HCT116 (cell line): ENCODE measurements around the gene KLHDC3. TPM values are rescaled to one million over a fixed set of nuclear protein-coding genes. Genes with fewer than 3 reads are reported as not detected.

Source experiments
- ATAC-seq: fragments of 200-7000 bp; cut with Tn5 transposase; 2 replicates; pipeline ENCODE4 v1.9.1; 2020; ENCODE audit warnings: mild to moderate bottlenecking, moderate library complexity
- BruUV-seq: library from RNA; stranded (reverse); fragments of 400-500 nt; replicated peaks from 2 replicates; lab custom pipeline; 2021; lab: Mats Ljungman, UMichigan
- CTCF ChIA-PET: fragments of 300-600 bp; sonication (Branson Sonifier 250); formaldehyde crosslinking; loops from one replicate; lab custom pipeline; 2021; ENCODE audit warnings: antibody characterized with exemption; lab: Charles Lee
- POLR2A ChIA-PET: fragments of 300-600, 350-600 bp; sonication (Branson Sonifier 250); formaldehyde crosslinking; loops from one replicate; lab custom pipeline; 2021; ENCODE audit warnings: antibody characterized with exemption; lab: Charles Lee
- RAD21 ChIA-PET, 2 experiments: fragments of 300-600 bp; sonication (Branson Sonifier 250); formaldehyde crosslinking; loops; one replicate each; lab custom pipeline; 2023; ENCODE audit warnings: low total read pairs in 2 of 2; ENCODE audit not compliant: uncharacterized antibody in 2 of 2, unreplicated experiment in 2 of 2, low non-redundant PET in 1 of 2; lab: Charles Lee
- DNase-seq: peaks from one replicate; pipeline ENCODE4 v3.0.0-alpha.2; 2010; ENCODE audit warnings: low read depth, low spot score
- H2AFZ ChIP-seq: fragments of 200-600 bp; shearing (Covaris generic), sonication (generic); 2 replicates; pipeline ENCODE4 v1.6.1; 2017; ENCODE audit warnings: low read depth, mixed run types, mixed read lengths, antibody characterized with exemption, low read length; ENCODE audit not compliant: poor library complexity, severe bottlenecking
- H3K27ac ChIP-seq: 2 replicates; pipeline ENCODE4 v1.5.1; 2012; ENCODE audit warnings: low read depth, low read length
- H3K27me3 ChIP-seq: fragments of 200-600 bp; sonication (generic); 2 replicates; pipeline ENCODE4 v1.6.1; 2016; ENCODE audit warnings: mixed run types, low read length, mixed read lengths; ENCODE audit not compliant: insufficient read depth
- H3K36me3 ChIP-seq, 2 experiments: fragments of 200-500 bp in 1 of 2; fragments of 200-600 bp in 1 of 2; sonication (Bioruptor generic) in 1 of 2; sonication (generic) in 1 of 2; 2 replicates each; pipeline versions ENCODE4 v1.5.1 to v1.6.1; 2014 to 2016; ENCODE audit warnings: low read length in 2 of 2, inconsistent platforms in 1 of 2, mixed read lengths in 1 of 2, mixed run types in 1 of 2; ENCODE audit not compliant: insufficient read depth in 2 of 2, control insufficient read depth in 1 of 2
- H3K4me1 ChIP-seq, 2 experiments: fragments of 200-600 bp in 1 of 2; sonication (generic) in 1 of 2; 2 replicates each; pipeline versions ENCODE4 v1.5.1 to v1.6.1; 2012 to 2017; ENCODE audit warnings: low read length in 2 of 2, inconsistent platforms in 1 of 2, mild to moderate bottlenecking in 1 of 2, mixed read lengths in 1 of 2, mixed run types in 1 of 2, moderate library complexity in 1 of 2; ENCODE audit not compliant: insufficient read depth in 2 of 2, control insufficient read depth in 1 of 2
- H3K4me2 ChIP-seq: fragments of 200-600 bp; sonication (generic); 2 replicates; pipeline ENCODE4 v1.6.1; 2017; ENCODE audit warnings: mixed run types, low read length, mixed read lengths
- H3K4me3 ChIP-seq, 2 experiments: fragments of 200-600 bp in 1 of 2; sonication (generic) in 1 of 2; replicated peaks in 1 of 2; 2 replicates each; pipeline ENCODE4 v1.5.1; 2011 to 2016; ENCODE audit warnings: low read length in 2 of 2, control low read depth in 1 of 2, low read depth in 1 of 2, mild to moderate bottlenecking in 1 of 2, mixed read lengths in 1 of 2, mixed run types in 1 of 2
- H3K79me2 ChIP-seq: fragments of 200-600 bp; sonication (generic); 2 replicates; pipeline ENCODE4 v1.6.1; 2017; ENCODE audit warnings: mild to moderate bottlenecking, mixed run types, low read length, moderate library complexity, mixed read lengths; ENCODE audit not compliant: insufficient read depth
- H3K9ac ChIP-seq: fragments of 200-600 bp; sonication (generic); 2 replicates; pipeline ENCODE4 v1.6.1; 2016; ENCODE audit warnings: low read length, mixed read lengths
- H3K9me2 ChIP-seq: fragments of 200-600 bp; sonication (generic), shearing (Covaris generic); 2 replicates; pipeline ENCODE4 v1.6.1; 2017; ENCODE audit warnings: mixed run types, mild to moderate bottlenecking, moderate library complexity; ENCODE audit not compliant: insufficient read depth
- H3K9me3 ChIP-seq, 2 experiments: fragments of 200-500 bp in 1 of 2; fragments of 200-600 bp in 1 of 2; sonication (Bioruptor generic) in 1 of 2; sonication (generic) in 1 of 2; 2 replicates each; pipeline ENCODE4 v1.6.1; 2014 to 2017; ENCODE audit warnings: low read length in 2 of 2, mixed read lengths in 2 of 2, inconsistent platforms in 1 of 2, low read depth in 1 of 2, mild to moderate bottlenecking in 1 of 2, mixed run types in 1 of 2, moderate library complexity in 1 of 2; ENCODE audit not compliant: control insufficient read depth in 1 of 2, insufficient read depth in 1 of 2
- H4K20me1 ChIP-seq: fragments of 200-600 bp; sonication (generic), shearing (Covaris generic); 2 replicates; pipeline ENCODE4 v1.6.1; 2017; ENCODE audit warnings: mixed run types, mild to moderate bottlenecking, moderate library complexity; ENCODE audit not compliant: insufficient read depth
- CBX3 ChIP-seq: IDR thresholded peaks from 2 replicates; pipeline ENCODE4 v1.6.1; 2012; ENCODE audit warnings: low read depth
- CEBPB ChIP-seq: IDR thresholded peaks from 2 replicates; pipeline ENCODE4 v1.6.1; 2012; ENCODE audit warnings: low read depth
- CTCF ChIP-seq, 3 experiments: fragments of 200-600 bp in 1 of 3; sonication (generic) in 1 of 3; IDR thresholded peaks in 2 of 3; conservative IDR thresholded peaks in 1 of 3; 2 replicates each; pipeline ENCODE4 v1.5.1; 2012 to 2017; ENCODE audit warnings: low read depth in 2 of 3, low read length in 2 of 3, antibody characterized with exemption in 1 of 3, borderline replicate concordance in 1 of 3, control low read depth in 1 of 3, mild to moderate bottlenecking in 1 of 3, mixed read lengths in 1 of 3, mixed run types in 1 of 3, moderate library complexity in 1 of 3; ENCODE audit not compliant: insufficient read depth in 1 of 3
- EGR1 ChIP-seq: IDR thresholded peaks from 2 replicates; pipeline ENCODE4 v1.6.1; 2012; ENCODE audit warnings: low read depth
- FOSL1 ChIP-seq: IDR thresholded peaks from 2 replicates; pipeline ENCODE4 v1.6.1; 2012; ENCODE audit warnings: low read depth
- JUND ChIP-seq: IDR thresholded peaks from 2 replicates; pipeline ENCODE4 v1.6.1; 2012
- MAX ChIP-seq: IDR thresholded peaks from 2 replicates; pipeline ENCODE4 v1.6.1; 2012
- POLR2A ChIP-seq: IDR thresholded peaks from 2 replicates; pipeline ENCODE4 v1.7.0; 2011; ENCODE audit warnings: borderline replicate concordance; ENCODE audit not compliant: insufficient read depth, insufficient read length; ENCODE audit errors: extremely low read depth
- POLR2AphosphoS5 ChIP-seq: IDR thresholded peaks from 2 replicates; pipeline ENCODE4 v1.6.1; 2011; ENCODE audit warnings: mild to moderate bottlenecking, low read depth, low read length, moderate library complexity
- RAD21 ChIP-seq: IDR thresholded peaks from 2 replicates; pipeline ENCODE4 v1.6.1; 2012; ENCODE audit warnings: low read depth, mild to moderate bottlenecking
- REST ChIP-seq: IDR thresholded peaks from 2 replicates; pipeline ENCODE4 v1.6.1; 2012; ENCODE audit warnings: low read depth
- SIN3A ChIP-seq: IDR thresholded peaks from 2 replicates; pipeline ENCODE4 v1.6.1; 2012; ENCODE audit warnings: low read depth
- SRF ChIP-seq: IDR thresholded peaks from 2 replicates; pipeline ENCODE4 v1.6.1; 2012; ENCODE audit warnings: low read depth
- TCF7L2 ChIP-seq: IDR thresholded peaks from 2 replicates; pipeline ENCODE4 v1.7.0; 2011; ENCODE audit warnings: borderline replicate concordance, inconsistent platforms; ENCODE audit not compliant: insufficient read depth, insufficient read length; ENCODE audit errors: extremely low read depth
- YY1 ChIP-seq: IDR thresholded peaks from 2 replicates; pipeline ENCODE4 v1.6.1; 2011; ENCODE audit warnings: low read length, low read depth, moderate library complexity, mild to moderate bottlenecking; ENCODE audit not compliant: insufficient replicate concordance; ENCODE audit errors: extremely low read depth
- intact Hi-C: fragments of 100-400 bp; cut with micrococcal nuclease; formaldehyde crosslinking; loops from 2 replicates; pipeline ENCODE4 v1.10.0; 2022
- total RNA-seq: library from RNA; stranded (reverse); gene quantifications from one replicate; pipeline ENCODE4 v1.2.1, GENCODE V29; 2021; ENCODE audit not compliant: unreplicated experiment

The KLHDC3 gene
- total RNA-seq, 1 experiment from 2014 or later: 67.2 TPM

- no TSS peak for BruUV-seq
- H3K9ac ChIP-seq: no peak overlapping the region
- POLR2A ChIA-PET: no interaction called here
- no peak overlapping the region for H3K27ac ChIP-seq
- H3K4me1 ChIP-seq: no peaks in the 10 kb centered on the region
- peaks cover 17% of the 10 kb centered on the region for H3K79me2 ChIP-seq
- CTCF ChIA-PET: no interaction called here
- TF ChIP-seq POLR2AphosphoS5: 0 out of 2 replicates have a peak, but pooled peaks have one; percentile 20
- no peak for TF ChIP-seq TCF7L2
- no peak for ATAC-seq
- H3K36me3 ChIP-seq: peaks cover 37 to 53% of the 10 kb centered on the region in 2 experiments
- H3K4me2 ChIP-seq: no peak overlapping the region
- H2AFZ ChIP-seq: no peak overlapping the region
- no peak overlapping the region for H3K4me3 ChIP-seq
- intact Hi-C loops: no loop called here
- no peak for DNase-seq
- no peaks in the 10 kb centered on the region for H3K9me2 ChIP-seq
- no peaks in the 10 kb centered on the region for H3K27me3 ChIP-seq
- H3K9me3 ChIP-seq: no peaks in the 10 kb centered on the region
- RAD21 ChIA-PET: no interaction called here
- no peaks in the 10 kb centered on the region for H4K20me1 ChIP-seq
Observed at GRCh38 chr6:43029120-43029519, 15.1 kb downstream of the KLHDC3 start.

- intact Hi-C loops: no loop called here
- no peaks in the 10 kb centered on the region for H3K9me2 ChIP-seq
- H3K36me3 ChIP-seq: peaks cover 25 to 37% of the 10 kb centered on the region in 2 experiments
- RAD21 ChIA-PET: interaction anchor here in 1 of 2 experiments (0.7 kb wide), 1 partner anchor 38 kb away, joined by 3 read pairs; no protein-coding TSS in a partner anchor
- H3K9ac ChIP-seq: no peak overlapping the region
- H3K27ac ChIP-seq: no peak overlapping the region
- H3K9me3 ChIP-seq: no peaks in the 10 kb centered on the region
- no peaks in the 10 kb centered on the region for H3K4me1 ChIP-seq
- POLR2A ChIA-PET: interaction anchor here (1.6 kb wide), 1 partner anchor 8 kb away, joined by 5 read pairs; no protein-coding TSS in a partner anchor
- no peak for DNase-seq
- H3K4me3 ChIP-seq: no peak overlapping the region
- H4K20me1 ChIP-seq: no peaks in the 10 kb centered on the region
- BruUV-seq: no TSS peak
- ATAC-seq: no peak
- no peaks in the 10 kb centered on the region for H3K79me2 ChIP-seq
- no peak overlapping the region for H3K4me2 ChIP-seq
- TF ChIP-seq MAX: no peak
- no peak for TF ChIP-seq SRF
- no peak for TF ChIP-seq POLR2A
- no peak for TF ChIP-seq SIN3A
- no peak for TF ChIP-seq CTCF (IDR thresholded peaks at IDR 0.05 in 2 of 3, conservative IDR thresholded peaks at IDR 0.05 in 1 of 3; ENCODE audit: borderline replicate concordance in 1 of 3, insufficient read depth in 1 of 3, low read depth in 2 of 3, low read length in 2 of 3)
- TF ChIP-seq JUND: no peak
- TF ChIP-seq YY1: no peak
- TF ChIP-seq CBX3: no peak
- no peak for TF ChIP-seq TCF7L2
- no peak for TF ChIP-seq EGR1
- no peak for TF ChIP-seq REST
- no peak for TF ChIP-seq CEBPB
- no peak for TF ChIP-seq RAD21
- TF ChIP-seq FOSL1: no peak
- TF ChIP-seq POLR2AphosphoS5: no peak
- no peak overlapping the region for H2AFZ ChIP-seq
- no peaks in the 10 kb centered on the region for H3K27me3 ChIP-seq
- CTCF ChIA-PET: no interaction called here
Observed at GRCh38 chr6:43032326-43032725, 18.3 kb downstream of the KLHDC3 start.
